HG03469 (cell line): ENCODE data around the gene PAX3.
A peak's percentile ranks its signal among the peaks of the same experiment; 100 is the strongest.

ENCODE experiments used
- ATAC-seq: cut with Tn5 transposase; IDR thresholded peaks from one replicate; pipeline ENCODE4 v1.9.1; 2021; ENCODE audit warnings: mild to moderate bottlenecking, moderate library complexity, moderate number of reproducible peaks; ENCODE audit not compliant: unreplicated experiment

PAX3 gene

DNA sequence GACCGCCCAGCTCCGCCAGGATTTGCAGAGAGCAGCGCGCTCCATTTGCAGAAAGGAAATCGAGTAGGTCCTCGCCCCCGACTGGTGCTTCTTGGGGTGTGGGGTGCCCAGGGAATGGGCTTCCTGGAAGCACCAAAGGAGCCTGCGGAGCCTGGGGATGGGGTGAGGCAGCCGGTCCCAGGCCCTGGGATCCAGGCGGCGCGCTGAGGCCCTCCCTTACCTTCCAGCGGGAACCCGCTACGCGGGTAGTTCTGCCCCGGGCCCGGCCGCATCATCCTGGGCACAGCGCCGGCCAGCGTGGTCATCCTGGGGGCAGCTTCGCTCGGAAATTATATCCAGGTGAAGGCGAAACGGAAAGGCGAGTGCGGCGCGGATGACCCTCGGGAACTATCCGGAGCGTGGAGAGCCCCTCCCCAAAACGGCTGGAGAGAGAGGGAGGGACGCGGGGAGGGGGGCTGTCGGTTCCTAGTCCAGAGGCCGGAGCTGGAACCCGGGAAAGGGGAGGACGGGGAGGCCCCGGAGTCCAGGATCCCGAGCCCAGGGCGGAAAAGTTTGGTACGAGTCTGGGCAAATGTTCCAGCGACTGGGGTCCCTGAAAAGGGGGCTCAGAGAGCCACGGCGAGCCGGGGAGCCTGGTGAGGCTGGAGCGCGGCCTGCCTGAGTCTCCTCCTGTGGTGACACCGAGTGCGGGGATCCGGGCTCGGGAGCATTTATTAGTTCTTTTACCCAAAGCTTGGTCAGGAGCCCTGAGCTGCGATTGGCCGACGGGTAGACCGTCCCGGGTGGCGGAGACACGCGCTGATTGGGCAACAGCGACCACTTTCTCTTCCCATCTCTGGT lies at the start of gene PAX3:
Gene PAX3 (minus strand): TSS at position 688 of the 840 bp plus-strand sequence. CDS start 383 bp downstream, at position 305.
- no peak for ATAC-seq

DNA sequence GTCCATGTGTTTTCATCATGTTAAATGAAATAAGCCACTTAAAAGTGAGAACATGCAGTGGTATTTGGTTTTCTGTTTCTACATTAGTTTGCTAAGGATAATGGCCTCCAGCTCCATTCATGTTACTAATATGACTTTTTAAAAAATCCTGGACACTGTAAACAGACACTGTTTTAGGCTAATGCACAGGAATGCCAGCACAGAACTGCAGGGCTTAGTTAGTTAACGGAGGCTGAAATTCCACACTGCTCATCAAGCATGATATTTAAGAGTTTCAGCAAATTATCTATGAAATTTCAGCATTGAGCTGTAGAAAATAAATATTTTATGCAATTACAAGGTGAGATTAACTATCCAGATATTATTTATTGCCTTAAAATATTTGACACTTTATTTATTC lies 42.5 kb upstream of the PAX3 start:
- no peak for ATAC-seq

DNA sequence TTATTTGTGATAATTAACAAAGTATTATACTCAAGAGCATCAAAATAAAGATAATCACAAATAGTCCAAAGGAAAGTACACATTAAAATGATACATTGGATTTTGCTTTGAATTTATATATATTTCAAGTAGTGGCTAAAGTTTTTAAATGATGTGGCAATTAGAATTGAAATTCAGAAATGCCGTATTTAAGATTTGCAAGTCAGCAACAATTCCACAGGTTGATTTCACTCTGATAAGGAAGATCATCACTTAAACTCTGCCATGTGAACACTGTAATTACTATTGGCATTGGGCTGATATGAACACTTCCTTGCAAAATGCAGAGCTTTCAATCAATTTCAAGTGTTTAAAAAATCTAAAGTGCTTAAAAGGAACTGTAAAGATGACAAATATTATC lies 39.6 kb upstream of the PAX3 start:
- no peak for ATAC-seq

DNA sequence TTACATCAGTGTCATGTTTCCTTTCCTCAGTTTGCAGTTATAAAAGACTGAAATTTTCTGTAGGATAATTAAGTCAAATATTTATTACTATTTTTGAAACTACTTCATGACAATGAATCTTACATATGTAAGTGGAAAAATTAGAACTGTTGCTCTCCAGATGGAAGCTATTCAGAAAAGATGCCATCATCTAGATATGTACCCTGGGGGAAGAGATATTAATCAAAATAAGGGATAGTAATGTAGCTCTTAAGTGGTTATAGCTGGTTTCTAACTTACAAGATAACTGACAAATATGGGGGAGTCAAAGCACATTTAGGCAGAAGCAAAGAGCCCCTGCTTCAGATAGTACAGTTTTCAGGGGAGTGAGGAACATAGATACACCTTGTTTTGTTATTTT lies 38.1 kb upstream of the PAX3 start:
- ATAC-seq = no peak

DNA sequence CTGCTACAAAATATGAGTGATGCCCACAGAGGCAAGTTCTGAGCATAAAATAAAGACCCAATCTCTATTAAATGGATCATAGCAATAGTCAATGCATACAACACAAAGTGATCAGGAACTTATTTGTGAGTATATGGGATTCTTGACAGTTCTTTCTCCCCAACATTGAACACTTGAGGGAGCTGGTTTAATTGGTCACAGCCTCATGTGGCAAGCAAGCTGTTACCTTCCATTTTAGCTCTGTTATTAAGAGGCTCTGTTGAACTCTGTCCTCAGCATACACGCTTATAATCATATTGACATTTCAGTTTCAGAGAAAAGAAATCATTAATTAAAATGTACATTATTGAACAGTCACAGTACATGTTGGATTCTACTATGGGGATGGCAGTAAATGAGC lies 37.6 kb upstream of the PAX3 start:
- no peak for ATAC-seq

DNA sequence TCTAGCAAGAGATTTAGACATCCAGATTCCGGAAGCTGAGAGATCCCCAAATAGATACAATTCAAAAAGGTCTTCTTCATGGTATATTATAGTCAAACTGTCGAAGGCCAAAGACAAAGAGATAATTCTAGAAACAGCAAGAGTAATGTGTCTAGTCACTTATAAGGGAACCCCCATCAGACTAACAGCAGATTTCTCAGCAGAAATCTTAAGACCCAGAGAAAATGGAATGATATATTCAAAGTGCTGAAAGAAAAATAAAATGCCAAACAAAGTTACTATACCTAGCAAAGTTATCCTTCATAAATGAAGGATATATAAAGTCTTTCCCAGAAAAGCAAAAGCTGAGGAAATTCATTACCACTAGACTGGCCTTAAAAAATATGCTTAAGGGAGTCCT lies 36.1 kb upstream of the PAX3 start:
- ATAC-seq = no peak

DNA sequence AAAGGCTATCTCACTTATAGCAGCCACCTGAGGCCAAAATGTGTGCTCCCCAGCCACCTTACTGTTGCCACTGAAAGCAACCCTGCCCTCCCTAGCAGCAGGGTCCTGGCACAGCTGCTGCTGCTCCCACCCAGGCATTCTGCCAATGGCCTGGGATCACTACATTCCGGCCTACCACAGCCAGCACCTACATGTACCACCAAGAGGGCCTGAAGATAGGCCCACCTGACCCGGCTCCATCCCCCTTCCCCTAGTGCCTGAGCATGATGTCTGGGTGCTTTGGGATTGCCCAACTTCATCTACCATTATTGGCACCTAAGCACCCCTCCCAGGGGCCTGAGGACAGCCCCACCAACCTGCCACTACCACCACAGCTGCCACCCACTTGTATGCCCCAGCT lies 34.6 kb upstream of the PAX3 start:
- ATAC-seq = no peak

DNA sequence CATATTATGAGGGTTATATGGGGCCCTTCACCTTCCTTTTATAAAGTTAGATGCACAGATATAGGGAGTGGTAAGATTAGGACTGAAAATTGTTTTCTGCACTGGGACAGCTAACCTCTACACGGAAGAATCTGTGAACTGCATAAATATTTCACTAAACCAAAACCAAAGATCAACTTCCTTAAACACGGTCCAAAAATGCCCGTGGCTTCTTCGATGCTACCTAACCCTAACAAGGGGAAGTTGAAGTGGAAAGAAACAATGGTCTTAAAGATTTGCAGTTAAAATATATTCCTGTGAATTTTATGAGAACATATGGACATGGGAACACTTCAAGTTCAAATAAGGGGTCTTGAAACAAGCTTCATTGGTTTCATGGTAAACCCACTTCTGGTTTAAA lies 33.3 kb upstream of the PAX3 start:
- no peak for ATAC-seq

DNA sequence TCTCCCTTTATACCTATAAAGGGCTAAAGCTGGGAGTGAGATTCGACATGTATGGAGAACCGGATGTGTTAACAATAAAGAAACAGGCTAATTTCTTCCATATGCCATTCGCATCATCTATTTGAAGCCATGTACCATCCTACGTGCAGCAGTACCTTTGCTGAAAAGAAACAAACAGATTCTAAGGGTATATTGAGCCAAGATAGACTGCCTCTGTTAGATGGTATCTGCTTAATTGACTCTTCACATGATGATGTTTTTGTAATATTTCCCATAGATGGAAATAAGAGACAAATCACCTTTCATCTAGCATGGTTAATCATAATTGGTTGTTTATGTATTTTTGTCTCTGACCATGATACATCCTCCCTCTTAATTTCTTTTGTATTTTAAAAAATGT lies 32.1 kb upstream of the PAX3 start:
- no peak for ATAC-seq

DNA sequence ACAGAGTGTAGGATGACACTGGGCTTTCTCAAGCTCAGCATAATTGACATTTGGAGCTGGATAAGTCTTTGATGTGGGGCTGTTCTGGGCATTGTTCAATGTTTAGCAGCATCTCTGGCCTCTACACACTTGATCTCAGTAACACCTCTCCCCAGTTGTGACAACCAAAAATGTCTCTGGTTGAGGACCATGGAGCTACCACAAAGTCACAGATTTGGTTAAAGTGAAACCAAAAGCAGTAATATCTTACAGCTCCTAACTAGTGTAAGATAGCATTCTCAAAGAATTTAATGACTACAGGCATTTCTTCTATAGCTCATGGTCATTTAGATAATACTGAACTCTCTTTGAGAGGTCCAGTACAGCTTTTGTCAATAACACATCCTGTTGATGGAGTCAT lies 23.4 kb upstream of the PAX3 start:
- no peak for ATAC-seq

DNA sequence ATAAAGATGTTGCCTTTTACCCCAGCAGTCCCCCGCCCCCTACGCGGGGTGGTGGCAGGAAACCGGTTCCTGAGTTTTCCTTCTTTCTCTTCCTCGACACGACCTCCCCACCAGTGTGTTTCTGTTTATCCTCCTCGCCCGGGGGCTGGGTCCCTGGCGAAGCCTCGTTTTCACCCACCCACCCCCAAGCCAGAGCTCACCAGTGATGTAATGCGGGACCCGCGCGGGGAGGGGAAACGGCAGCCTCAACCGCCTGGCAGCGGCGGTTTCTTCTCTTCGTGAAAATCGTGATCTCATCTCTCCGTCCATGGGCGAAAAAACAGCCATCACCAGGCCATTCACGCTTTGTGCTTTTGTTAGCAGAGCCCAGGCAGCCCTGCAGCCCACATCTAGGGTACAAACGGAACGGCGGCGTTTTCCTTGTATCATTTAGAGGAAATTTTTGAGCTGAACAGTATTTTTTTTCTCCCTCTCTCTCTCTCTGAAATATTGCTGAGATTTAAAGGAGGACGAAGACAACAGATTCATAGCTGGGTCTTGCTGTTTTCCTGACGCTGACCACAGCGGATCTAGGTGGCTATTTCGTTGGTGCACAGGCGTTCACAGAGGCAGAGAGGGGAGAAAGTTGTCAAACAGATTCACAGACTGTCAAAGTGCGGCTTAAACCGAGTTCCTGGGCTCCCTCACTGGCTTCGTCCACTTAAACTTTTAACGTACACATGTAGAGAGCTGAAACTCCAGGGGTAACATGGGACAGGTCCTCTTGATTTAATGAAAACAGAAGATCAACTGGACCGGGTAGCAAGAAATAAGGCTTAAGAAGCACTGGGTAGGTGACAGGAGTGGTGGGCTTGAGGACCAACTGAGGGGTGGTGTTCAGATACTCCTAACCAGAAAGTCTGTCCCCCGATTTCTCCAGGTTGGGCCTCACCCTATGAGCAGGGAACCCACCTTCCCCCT lies 21.9 kb upstream of the PAX3 start:
- no peak for ATAC-seq

DNA sequence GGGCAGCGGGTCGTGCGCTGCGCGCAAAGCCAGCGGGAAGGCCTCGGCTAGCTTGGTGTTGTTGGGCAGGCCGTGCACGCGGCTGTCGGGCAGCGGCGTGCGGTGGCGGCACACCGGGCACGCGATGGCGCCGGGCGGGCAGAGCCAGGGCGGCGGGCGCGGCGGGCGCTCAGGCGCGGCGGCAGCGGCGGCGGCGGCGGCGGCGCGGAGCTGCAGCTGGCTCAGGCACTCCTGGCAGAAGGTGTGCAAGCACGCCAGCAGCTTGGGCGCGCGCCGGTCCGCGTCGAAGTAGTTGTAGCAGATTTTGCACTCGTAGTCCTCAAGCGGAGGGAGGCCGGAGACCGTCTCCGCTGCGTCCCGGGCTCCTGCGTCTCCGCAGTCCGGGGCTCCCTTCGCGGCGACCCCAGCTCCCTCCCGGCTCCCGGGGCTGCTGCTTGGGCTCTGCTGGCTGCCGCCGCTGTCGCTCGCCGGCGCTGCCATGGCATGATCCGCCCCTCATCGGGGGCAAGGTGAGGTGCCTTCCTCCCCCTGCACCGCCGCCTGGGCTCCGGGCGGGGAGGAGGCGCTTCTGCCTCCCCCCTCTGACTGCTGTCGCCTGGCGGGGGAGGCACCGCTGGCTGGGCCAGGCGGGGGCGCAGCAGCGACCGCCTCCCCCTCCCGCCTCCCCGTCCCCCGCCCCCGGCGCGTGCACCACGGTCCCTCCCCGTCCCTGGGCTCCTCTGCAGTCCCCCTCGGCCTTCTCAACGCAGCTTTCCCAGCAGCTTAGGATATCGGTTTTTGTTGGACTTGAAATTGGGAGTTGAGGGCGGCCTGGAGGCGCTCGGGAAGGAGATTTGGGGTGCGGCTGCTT lies 21.0 kb upstream of the PAX3 start:
- ATAC-seq = peak; percentile 35

DNA sequence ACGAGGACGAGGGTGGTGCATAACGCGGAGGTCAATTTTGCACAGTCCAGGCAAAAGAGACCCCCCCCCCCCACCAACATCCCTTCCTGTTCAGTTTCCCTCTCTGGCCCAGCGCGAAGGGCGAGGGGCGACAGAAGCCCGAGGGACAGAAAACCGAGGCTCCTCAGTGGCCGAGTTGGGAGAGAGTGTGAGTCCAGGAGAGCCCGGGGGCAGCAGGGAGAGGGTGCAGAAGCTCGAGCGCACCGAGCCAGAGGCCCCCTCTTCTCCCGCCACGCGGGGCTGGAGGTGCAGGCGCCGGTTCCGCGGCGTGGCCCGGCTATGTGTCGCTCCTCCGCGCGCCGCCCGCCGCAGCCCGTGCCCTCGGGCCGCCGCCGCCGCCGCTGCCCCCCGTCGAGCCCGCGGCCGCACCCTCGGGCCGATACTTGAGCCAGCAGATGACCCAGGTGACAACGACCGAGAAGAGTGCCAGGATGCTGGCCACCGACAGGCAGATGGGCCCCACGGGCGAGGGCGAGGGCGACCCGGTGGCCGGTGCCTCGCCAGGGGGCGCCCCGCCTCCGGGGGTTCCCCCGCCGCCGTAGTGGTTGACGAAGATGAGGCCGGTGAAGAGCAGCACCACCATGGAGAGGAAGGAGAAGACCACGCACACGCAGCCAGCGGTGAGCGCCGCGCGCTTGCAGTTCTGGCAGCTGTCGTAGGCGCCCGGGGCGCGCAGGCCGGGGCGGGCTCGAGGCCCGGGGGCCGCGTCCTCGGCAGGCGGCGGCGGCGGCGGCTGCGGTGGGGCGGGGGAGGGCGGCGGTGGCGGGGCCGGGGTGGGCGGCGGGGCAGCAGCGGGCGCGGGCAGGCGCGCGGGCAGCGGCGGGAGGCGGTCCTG lies 20.2 kb upstream of the PAX3 start:
- peak; percentile 30 for ATAC-seq

DNA sequence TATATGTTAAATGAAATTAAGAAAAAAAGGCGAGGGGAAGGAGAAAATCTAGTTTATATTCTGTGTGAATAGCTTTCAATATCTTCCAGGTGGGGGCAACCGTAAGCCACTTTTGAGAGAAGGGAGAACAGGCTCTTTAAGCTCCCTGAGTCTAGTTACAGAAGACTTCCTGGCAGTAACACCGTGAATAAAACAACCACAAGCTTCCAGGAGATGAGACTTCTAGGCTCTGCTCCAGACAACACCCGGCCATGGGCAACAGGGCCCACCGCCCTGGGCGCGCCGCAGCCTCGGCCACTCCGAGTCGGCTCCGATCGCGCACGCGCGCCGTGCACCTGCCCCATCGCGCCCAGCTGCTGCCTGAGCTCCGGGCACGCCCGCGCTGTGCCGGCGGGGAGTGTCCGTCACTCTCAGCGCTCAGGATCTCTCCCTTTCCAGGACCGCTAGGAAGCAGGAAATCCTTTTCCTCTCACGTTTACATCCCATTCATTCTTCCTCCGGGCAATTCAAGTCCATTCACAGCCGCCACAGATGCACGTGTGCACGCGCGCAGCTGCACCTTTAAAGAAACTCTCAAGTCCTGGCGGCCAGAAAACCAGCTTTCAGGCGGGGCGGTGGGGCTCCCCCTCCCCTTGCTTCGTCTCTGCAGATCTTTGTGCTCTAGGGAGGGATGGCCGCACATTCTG lies 19.4 kb upstream of the PAX3 start:
- peak; percentile 30 for ATAC-seq

DNA sequence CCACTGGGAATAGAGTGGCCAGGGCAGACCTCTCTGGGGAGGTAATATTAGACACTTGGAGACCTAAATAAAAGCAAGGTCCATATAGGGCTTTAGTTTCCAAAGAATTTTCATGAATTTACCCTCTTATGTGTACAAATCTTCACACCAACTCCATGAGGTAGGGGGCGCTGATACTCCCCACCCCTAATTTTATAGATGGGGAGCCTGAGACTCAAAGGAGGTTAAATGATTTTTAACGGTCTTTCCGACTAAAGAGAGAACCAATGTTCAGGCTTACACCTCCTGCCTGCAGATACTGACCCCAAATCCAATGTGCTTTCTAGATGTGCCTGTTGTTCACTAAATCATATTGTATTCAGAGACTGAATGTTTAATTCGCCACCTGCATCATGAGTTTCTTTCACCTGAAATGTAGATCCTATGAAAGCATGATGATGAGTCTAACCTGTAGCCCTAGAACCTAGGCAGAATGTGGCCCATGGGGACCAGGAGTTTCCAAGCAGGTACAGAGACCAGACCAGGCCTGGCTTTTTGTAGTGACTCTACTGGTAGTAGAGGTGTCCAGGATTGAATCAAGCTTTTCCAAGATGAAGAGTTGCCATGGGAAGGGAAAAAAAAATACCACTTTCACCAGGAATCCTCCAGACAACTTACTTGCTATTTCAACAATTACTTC lies 16.8 kb upstream of the PAX3 start:
- no peak for ATAC-seq

DNA sequence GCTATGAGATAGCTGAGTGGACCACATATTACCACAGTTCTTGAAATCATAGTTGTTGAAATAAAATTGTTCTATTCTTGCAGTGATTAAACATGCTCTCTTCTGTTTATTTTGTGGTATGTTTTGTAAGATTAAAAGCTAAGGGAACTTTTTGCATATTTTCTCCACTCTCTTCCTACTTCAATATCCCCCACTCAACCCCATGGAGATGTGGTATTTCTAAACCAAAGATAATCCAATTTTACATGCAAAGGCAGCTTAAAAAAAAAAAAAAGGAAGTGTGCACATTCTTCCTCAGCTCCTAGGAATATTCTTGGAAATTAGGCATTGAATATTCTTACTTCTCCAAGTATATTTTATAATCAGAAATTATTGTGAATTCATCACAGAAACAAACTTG lies 15.0 kb upstream of the PAX3 start:
- ATAC-seq = no peak

DNA sequence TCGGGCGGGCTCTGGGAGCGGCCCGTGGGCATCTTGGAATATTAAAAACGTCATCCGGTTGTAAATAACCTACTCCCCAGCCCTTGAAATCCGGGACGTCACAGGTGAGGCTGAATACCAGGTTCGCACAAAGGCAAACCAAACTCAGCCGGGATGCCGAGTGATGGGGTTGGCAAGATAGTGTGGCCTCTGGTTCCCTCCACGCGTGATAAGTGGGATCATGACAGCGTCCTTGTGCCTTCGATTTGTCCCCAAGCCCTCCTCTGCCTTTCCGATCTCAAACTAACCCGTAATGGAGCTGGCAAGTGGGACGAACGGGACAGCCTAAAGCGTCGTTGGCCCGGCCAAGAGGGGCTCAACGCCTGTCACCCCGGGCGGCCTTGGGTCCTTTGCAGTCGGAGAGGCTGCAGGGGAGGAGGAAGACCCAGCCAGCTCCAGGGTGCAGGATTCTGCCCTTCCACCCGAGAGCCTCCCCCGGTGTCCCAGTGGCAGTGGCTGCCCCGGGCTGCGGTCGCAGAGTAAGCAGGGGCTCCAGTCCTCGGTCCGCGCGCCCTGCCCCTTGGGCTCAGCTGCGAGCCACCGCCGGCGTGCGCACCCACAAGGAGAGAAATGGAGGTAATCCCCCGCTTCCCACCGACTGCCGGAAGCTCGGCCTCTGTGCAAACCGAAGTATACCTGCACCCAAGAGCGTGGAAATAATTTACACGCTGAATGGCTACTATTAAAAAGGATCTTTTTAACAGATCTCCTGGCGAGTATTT lies 13.4 kb upstream of the PAX3 start:
- no peak for ATAC-seq

DNA sequence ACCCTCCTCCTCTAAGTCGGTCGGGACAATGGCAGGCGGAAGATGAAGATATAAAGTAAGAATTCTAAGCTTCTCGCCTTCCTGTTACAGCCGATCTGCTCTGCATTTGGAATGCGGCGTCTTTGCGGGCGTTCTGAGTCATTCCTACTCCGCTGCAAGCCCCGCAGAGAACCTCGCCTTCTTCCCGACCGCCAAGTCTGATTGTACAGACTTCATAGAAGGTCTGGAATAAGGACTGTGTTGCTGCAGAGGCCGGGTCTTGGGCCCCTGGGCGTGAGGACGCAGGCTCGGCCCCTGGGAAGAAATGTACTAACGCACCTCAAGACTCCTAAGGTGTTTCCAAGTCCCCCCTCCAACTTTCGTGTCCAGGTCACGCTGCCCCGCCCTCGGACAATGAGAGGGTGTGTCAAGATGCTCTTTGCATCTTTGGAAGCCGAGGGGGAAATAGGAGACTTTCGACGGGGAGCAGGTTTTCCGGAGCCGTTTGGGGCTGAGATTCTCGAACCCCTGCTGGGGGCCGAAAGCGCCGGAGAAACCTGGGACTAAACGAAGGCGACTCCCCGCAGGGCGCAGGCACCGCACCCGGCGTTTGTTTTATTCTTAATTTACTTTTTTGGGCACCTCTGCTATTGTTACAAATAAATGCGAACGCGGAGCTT lies 12.7 kb upstream of the PAX3 start:
- ATAC-seq = no peak
